GM23248 (cell line): ENCODE results near the gene OR10H1. TPM values are rescaled to one million over a fixed set of nuclear protein-coding genes. Genes with fewer than 3 reads are reported as not detected.
"Not testable (repeated sequence)": the region's sequence is repeated elsewhere in the genome, so short reads cannot be mapped to it uniquely, and the experiment has no call there.

Experiments used
- DNase-seq: peaks from one replicate; pipeline ENCODE4 v3.0.0-alpha.2; 2015
- H2AFZ ChIP-seq: fragments of 200-600 bp; sonication (generic); 2 replicates; pipeline ENCODE4 v1.6.1; 2016; ENCODE audit warnings: antibody characterized with exemption
- H3F3A ChIP-seq: fragments of 200-600 bp; sonication (generic); 2 replicates; pipeline ENCODE4 v1.6.1; 2016; ENCODE audit warnings: mild to moderate bottlenecking, antibody characterized with exemption, mixed run types; ENCODE audit not compliant: insufficient read depth
- H3K27ac ChIP-seq: fragments of 200-600 bp; sonication (generic); 2 replicates; pipeline ENCODE4 v1.5.1; 2016; ENCODE audit warnings: mild to moderate bottlenecking
- H3K27me3 ChIP-seq: fragments of 200-600 bp; sonication (generic); replicated peaks from 2 replicates; pipeline ENCODE4 v1.6.1; 2016; ENCODE audit warnings: mild to moderate bottlenecking; ENCODE audit not compliant: insufficient read depth
- H3K36me3 ChIP-seq: fragments of 200-600 bp; sonication (generic); 2 replicates; pipeline ENCODE4 v1.6.1; 2016; ENCODE audit warnings: low read depth, mild to moderate bottlenecking
- H3K4me1 ChIP-seq: fragments of 200-600 bp; sonication (generic); 2 replicates; pipeline ENCODE4 v1.6.1; 2016; ENCODE audit warnings: mild to moderate bottlenecking; ENCODE audit not compliant: insufficient read depth
- H3K4me2 ChIP-seq: fragments of 200-600 bp; sonication (generic); one replicate; pipeline ENCODE4 v1.6.1; 2016; ENCODE audit warnings: mild to moderate bottlenecking; ENCODE audit not compliant: unreplicated experiment
- H3K4me3 ChIP-seq: fragments of 200-600 bp; sonication (generic); 2 replicates; pipeline ENCODE4 v1.5.1; 2016; ENCODE audit warnings: mild to moderate bottlenecking
- H3K79me2 ChIP-seq: fragments of 200-600 bp; sonication (generic); 2 replicates; pipeline ENCODE4 v1.6.1; 2016; ENCODE audit warnings: mild to moderate bottlenecking; ENCODE audit not compliant: insufficient read depth
- H3K9ac ChIP-seq: fragments of 200-600 bp; sonication (generic); 2 replicates; pipeline ENCODE4 v1.6.1; 2016; ENCODE audit warnings: mild to moderate bottlenecking
- H3K9me2 ChIP-seq: fragments of 200-600 bp; sonication (generic); 2 replicates; pipeline ENCODE4 v1.6.1; 2016; ENCODE audit warnings: mixed run types, mild to moderate bottlenecking, moderate library complexity; ENCODE audit not compliant: insufficient read depth
- H3K9me3 ChIP-seq: fragments of 200-600 bp; sonication (generic); one replicate; pipeline ENCODE4 v1.6.1; 2017; ENCODE audit warnings: low read depth
- H4K20me1 ChIP-seq: fragments of 200-600 bp; sonication (generic); 2 replicates; pipeline ENCODE4 v1.6.0; 2016; ENCODE audit not compliant: insufficient read depth
- EZH2 ChIP-seq: fragments of 200-600 bp; sonication (generic); IDR thresholded peaks from 2 replicates; pipeline ENCODE4 v1.6.1; 2018; ENCODE audit warnings: antibody characterized with exemption, mild to moderate bottlenecking; ENCODE audit not compliant: insufficient read depth, poor library complexity, severe bottlenecking
- EZH2phosphoT487 ChIP-seq: fragments of 200-600 bp; sonication (generic); IDR thresholded peaks from 2 replicates; pipeline ENCODE4 v1.6.1; 2018; ENCODE audit warnings: antibody characterized with exemption, moderate library complexity, mild to moderate bottlenecking, low read depth; ENCODE audit not compliant: insufficient read depth
- WGBS, 2 experiments: methylation state at CpG; one replicate each; pipeline ENCODE4 v1.1.6; 2015 to 2017; ENCODE audit warnings: low lambda C conversion rate in 2 of 2, low coverage in 1 of 2; ENCODE audit errors: missing lambda C conversion rate in 2 of 2; 5-methylcytosine and 5-hydroxymethylcytosine counted together
- in situ Hi-C: fragments of 300-500 bp; cut with MboI; formaldehyde crosslinking; loops from 2 replicates; pipeline ENCODE4 v1.15.0; 2020
- polyA plus RNA-seq: library from polyadenylated mRNA; unstranded; fragments of >200 nt; fragmentation: Nextera tagmentation; extraction: Ambion mirVana; gene quantifications from 2 replicates; pipeline ENCODE4 v1.2.1, GENCODE V29; 2016
- total RNA-seq: library from RNA; depleted of rRNA; stranded (reverse); fragments of >200 nt; shearing (Covaris generic); gene quantifications from 2 replicates; pipeline ENCODE4 v1.2.3, GENCODE V29; 2014

Gene OR10H1
- total and polyA plus RNA-seq, 2 experiments from 2014 or later, result not detected

DNA sequence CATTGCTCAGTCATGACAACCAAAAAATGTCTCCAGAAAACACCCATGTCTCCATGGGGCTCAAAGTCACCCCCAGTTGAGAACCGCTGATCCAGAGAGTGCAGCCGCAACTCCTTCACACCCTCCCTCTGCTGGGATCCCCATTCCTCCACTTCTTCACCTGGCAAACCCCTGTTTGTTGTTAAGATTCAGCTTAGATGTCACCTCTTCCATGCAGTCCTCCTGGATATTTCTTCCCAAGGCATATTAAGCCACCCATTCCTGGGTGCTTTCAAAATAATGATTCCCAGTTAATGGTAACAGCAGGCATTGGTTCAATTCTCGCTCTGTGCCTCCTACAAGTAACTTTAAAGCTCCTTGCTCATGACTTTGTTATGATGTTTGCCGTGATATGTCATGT is 4.0 kb downstream of the OR10H1 start:
- DNase-seq, result no peak
- no peaks in the 10 kb centered on the region for H3F3A ChIP-seq
- H3K4me1 ChIP-seq, result no peaks in the 10 kb centered on the region
- no peak overlapping the region for H3K27ac ChIP-seq
- H2AFZ ChIP-seq, result no peak overlapping the region
- in situ Hi-C loops, result no loop called here
- TF ChIP-seq EZH2, result no peak
- TF ChIP-seq EZH2phosphoT487, result no peak
- no peak overlapping the region for H3K4me2 ChIP-seq
- H3K36me3 ChIP-seq, result no peaks in the 10 kb centered on the region
- WGBS, 2 experiments, result 34 to 38% methylated on average over 4 of the region's 4 CpGs
- no peaks in the 10 kb centered on the region for H3K9me2 ChIP-seq
- H3K9me3 ChIP-seq, result no peaks in the 10 kb centered on the region
- H3K9ac ChIP-seq, result no peak overlapping the region
- H3K4me3 ChIP-seq, result no peak overlapping the region
- H3K27me3 ChIP-seq, result peaks cover 2% of the 10 kb centered on the region; the same call in 1 of the 2 replicates
- H4K20me1 ChIP-seq, result no peaks in the 10 kb centered on the region
- H3K79me2 ChIP-seq, result no peaks in the 10 kb centered on the region

DNA sequence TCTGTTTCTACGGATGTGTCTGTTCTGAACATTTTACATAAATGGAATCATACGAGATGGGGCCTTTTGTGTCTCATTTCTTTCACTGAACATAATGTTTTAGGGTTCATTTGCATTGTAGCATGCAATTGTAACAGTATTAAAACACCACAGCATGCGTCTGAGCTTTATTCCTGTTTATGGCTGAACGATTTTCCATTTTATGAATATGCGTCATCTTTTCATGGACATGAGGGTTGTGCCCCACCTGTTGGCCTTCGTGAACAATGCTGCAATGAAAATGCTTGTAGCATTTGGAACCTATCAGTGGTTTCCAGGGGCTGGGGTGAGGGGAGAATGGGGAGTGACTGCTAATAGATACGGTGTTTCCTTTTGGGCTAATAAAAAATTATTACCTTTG is 5.1 kb downstream of the OR10H1 start:
- H3K36me3 ChIP-seq, result no peaks in the 10 kb centered on the region
- 2 to 3% methylated on average over 7 of the region's 7 CpGs for WGBS, 2 experiments

DNA sequence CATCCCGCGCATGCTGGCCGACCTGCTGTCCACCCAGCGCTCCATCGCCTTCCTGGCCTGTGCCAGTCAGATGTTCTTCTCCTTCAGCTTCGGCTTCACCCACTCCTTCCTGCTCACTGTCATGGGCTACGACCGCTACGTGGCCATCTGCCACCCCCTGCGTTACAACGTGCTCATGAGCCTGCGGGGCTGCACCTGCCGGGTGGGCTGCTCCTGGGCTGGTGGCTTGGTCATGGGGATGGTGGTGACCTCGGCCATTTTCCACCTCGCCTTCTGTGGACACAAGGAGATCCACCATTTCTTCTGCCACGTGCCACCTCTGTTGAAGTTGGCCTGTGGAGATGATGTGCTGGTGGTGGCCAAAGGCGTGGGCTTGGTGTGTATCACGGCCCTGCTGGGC is 21.2 kb downstream of the OR10H1 start:
- DNase-seq, H4K20me1 ChIP-seq, H3K27me3 ChIP-seq, H3K9ac ChIP-seq, H3K79me2 ChIP-seq, H3F3A ChIP-seq, H3K9me3 ChIP-seq, H3K4me3 ChIP-seq, H3K4me1 ChIP-seq, H2AFZ ChIP-seq, in situ Hi-C loops, H3K36me3 ChIP-seq, H3K27ac ChIP-seq, H3K9me2 ChIP-seq, H3K4me2 ChIP-seq: not testable (repeated sequence)
- WGBS, 2 experiments, result 59 to 63% methylated on average over 18 of the region's 18 CpGs

More for the DNA sequence above, 5.1 kb downstream of the OR10H1 start:
- Histone ChIP-seq H3F3A (no peaks in the 10 kb centered on the region), H3K4me3 (no peak overlapping the region), H3K4me2 (no peak overlapping the region), H3K27me3 (peaks cover 2% of the 10 kb centered on the region; the same call in 1 of the 2 replicates), H3K27ac (no peak overlapping the region), H3K9me2 (no peaks in the 10 kb centered on the region), H3K9ac (no peak overlapping the region), H3K79me2 (no peaks in the 10 kb centered on the region), H3K9me3 (no peaks in the 10 kb centered on the region), H3K4me1 (no peaks in the 10 kb centered on the region), H2AFZ (no peak overlapping the region), H4K20me1 (no peaks in the 10 kb centered on the region)
- DNase-seq, result peak; percentile 22
- in situ Hi-C loops, result no loop called here
- TF ChIP-seq EZH2phosphoT487, result no peak

- Histone ChIP-seq H3K9me3 (no peaks in the 10 kb centered on the region), H3K4me3 (no peak overlapping the region), H3K9ac (no peak overlapping the region), H2AFZ (no peak overlapping the region), H4K20me1 (no peaks in the 10 kb centered on the region), H3K27ac (no peak overlapping the region), H3K36me3 (no peaks in the 10 kb centered on the region), H3K27me3 (no peaks in the 10 kb centered on the region), H3K9me2 (no peaks in the 10 kb centered on the region), H3K79me2 (no peaks in the 10 kb centered on the region), H3K4me2 (no peak overlapping the region), H3K4me1 (no peaks in the 10 kb centered on the region), H3F3A (no peaks in the 10 kb centered on the region)
- 22 to 24% methylated on average over 6 of the region's 6 CpGs for WGBS, 2 experiments
- DNase-seq, result no peak
- TF ChIP-seq EZH2 (no peak), EZH2phosphoT487 (no peak)
- in situ Hi-C loops, result no loop called here
Measured at GRCh38 chr19:15790096-15790495, 25.4 kb downstream of the OR10H1 start.

GRCh38 chr19:15788594-15789270 is 26.7 kb downstream of the OR10H1 start:
- Histone ChIP-seq H3K79me2 (no peaks in the 10 kb centered on the region), H4K20me1 (no peaks in the 10 kb centered on the region), H3K4me2 (no peak overlapping the region), H3K27ac (no peak overlapping the region), H3K4me3 (no peak overlapping the region), H3K9me3 (no peaks in the 10 kb centered on the region), H3K4me1 (no peaks in the 10 kb centered on the region), H3K27me3 (no peaks in the 10 kb centered on the region), H3K9ac (no peak overlapping the region), H3K9me2 (no peaks in the 10 kb centered on the region), H2AFZ (no peak overlapping the region), H3K36me3 (no peaks in the 10 kb centered on the region), H3F3A (no peaks in the 10 kb centered on the region)
- no peak for TF ChIP-seq EZH2
- TF ChIP-seq EZH2phosphoT487, result no peak
- in situ Hi-C loops, result no loop called here
- 21 to 36% methylated on average over 4 of the region's 4 CpGs for WGBS, 2 experiments
- no peak for DNase-seq
